ENCODE results near the gene PIK3C2A.
"Not testable (repeated sequence)": the region's sequence is repeated elsewhere in the genome, so short reads cannot be mapped to it uniquely, and the experiment has no call there.

Gene PIK3C2A, protein sequence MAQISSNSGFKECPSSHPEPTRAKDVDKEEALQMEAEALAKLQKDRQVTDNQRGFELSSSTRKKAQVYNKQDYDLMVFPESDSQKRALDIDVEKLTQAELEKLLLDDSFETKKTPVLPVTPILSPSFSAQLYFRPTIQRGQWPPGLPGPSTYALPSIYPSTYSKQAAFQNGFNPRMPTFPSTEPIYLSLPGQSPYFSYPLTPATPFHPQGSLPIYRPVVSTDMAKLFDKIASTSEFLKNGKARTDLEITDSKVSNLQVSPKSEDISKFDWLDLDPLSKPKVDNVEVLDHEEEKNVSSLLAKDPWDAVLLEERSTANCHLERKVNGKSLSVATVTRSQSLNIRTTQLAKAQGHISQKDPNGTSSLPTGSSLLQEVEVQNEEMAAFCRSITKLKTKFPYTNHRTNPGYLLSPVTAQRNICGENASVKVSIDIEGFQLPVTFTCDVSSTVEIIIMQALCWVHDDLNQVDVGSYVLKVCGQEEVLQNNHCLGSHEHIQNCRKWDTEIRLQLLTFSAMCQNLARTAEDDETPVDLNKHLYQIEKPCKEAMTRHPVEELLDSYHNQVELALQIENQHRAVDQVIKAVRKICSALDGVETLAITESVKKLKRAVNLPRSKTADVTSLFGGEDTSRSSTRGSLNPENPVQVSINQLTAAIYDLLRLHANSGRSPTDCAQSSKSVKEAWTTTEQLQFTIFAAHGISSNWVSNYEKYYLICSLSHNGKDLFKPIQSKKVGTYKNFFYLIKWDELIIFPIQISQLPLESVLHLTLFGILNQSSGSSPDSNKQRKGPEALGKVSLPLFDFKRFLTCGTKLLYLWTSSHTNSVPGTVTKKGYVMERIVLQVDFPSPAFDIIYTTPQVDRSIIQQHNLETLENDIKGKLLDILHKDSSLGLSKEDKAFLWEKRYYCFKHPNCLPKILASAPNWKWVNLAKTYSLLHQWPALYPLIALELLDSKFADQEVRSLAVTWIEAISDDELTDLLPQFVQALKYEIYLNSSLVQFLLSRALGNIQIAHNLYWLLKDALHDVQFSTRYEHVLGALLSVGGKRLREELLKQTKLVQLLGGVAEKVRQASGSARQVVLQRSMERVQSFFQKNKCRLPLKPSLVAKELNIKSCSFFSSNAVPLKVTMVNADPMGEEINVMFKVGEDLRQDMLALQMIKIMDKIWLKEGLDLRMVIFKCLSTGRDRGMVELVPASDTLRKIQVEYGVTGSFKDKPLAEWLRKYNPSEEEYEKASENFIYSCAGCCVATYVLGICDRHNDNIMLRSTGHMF (N-terminal part only)

DNA sequence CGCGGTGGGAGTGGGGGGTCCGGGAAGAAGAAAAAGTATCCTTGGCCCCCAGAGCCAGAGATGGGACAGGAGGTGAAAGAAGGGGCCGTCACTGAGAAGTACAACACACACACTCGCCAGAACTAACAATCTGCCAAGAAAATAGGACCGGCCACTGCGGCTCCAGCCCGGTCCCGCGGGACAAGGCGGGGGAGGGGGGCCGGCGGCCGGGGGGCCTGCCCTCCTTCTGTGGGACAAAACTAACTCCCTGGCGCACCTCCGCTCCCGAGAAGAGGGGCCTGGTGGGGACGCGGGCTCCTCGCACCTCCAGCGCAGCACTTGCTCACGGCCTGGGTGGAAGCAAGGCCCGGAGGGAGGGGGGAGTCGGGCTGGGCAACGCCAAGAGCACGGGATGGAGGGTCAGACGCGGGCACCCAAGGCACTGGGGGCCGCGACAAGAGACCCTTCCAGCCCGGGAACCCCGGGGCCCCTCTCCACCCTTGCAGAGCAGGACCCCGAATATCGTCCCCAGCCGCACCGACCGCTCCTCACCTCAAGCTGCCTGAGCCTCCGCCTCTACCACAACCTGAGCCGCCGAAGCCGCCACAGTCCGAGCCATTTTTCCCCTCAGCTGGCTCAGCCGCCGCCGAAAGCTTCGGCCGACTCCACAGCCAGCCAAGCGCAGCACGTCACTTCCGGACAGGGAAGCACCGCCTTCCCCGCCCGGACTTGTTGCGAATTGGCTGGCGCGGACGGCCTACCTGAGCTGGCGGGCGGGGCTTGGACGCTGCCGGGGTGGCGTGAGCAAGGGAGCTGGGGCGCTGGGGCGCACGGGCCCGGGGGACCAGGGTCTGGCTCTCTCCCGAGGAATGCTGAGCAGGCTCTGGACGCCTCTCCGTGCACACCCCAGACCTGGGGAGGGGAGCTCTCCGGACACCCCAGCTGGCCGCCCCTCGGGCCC is at the start of gene PIK3C2A:
Gene PIK3C2A, minus strand, starts transcription at position 670 of the 940 bp plus-strand sequence. CDS start 38,245 bp downstream, outside the sequence.
- DNase-seq (ENCODE audit: extremely low spot score, insufficient read length, low read depth) (peak; percentile 90), FAIRE-seq (peak; percentile 95)

DNA sequence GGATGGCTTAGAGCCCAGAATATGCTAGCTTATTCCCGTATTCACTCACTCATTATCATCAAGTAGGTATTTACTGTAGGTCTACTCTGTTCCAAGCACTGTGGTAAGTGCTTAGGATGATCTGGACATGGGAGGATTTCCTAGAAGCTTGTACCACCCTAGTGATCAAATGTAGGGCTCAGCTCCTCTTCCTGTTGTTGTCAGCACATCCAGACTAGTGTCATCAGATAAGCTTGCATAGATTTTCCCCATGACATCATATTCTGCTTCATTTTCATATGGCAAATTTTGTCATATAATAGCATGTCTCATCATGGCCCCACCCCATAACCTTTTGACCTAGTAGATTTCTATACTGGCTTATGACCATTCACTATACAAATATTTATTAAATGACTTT is 49.4 kb upstream of the PIK3C2A start:
- DNase-seq (ENCODE audit: extremely low spot score, insufficient read length, low read depth) (no peak), FAIRE-seq (no peak)

DNA sequence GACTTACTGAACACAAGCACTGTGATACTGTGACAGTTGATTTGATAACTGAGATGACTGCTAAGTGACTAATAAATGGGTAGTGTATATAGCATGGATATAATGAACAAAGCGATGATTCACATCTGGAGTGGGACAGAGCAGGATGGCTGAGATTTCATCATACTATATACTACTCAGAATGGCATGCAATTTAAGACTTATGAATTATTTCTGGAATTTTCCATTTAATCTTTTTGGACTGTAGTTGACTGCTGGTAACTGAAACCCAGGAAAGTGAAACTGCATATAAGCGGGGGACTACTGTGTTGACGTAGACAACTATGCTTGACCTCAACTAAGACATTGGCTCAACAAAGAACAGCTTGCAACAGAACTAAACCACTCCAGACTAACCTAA is 48.7 kb upstream of the PIK3C2A start:
- DNase-seq (ENCODE audit: extremely low spot score, insufficient read length, low read depth) (no peak), FAIRE-seq (no peak)

DNA sequence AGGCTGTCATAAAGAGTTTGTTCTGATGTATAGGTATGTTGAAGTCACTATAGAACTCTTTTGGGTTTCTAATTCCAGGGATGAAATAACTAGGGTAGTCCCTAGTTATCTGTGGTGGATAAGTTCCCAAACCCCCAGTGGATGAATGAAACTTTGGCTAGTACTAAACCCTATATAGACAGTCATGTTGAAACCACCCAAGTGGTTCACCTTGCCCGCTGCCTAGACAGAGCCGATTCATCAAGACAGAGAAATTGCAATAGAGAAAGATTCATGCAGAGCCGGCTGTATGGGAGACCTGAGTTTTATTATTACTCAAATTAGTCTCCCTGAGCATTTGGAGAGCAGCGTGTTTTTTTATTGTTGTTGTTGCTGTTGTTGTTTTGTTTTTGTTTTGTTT is 44.9 kb upstream of the PIK3C2A start:
- FAIRE-seq (no peak), DNase-seq (ENCODE audit: extremely low spot score, insufficient read length, low read depth) (no peak)

DNA sequence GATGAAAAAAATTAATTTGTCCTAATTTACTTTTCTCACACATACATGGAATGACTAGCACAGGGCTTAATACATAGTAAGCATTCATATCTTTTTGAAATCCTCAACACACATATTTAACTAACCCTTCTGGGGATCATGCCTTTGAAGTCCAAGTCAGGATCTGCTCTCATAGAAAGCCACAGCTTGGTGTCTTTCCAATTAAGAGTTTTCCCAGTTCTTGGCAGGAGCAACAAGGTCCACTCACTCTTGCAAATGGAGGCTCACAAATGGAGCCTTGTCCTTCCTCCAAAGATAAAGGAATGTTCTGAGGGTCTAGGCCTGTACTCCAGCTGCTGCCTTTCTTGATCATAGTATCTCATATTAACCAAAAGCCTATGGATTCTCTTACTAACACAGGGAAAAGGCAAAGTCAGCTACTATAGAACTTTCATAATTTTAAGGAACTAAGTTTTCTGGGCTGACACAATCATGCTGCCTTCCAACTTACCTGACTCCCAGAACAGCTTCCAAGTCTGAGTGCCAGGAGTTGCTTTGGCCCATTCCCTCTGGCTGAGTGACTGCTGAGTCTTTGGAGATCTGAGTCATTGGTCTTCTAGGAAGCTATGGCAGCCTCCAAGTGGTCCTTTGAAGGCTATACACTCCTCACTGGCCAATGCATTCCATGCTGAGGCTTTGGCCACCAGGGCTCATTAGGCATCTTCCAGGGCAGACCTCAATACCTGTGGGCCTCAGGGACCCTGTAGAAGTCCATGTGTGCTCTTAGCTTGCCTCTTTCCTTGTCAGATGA is 43.0 kb upstream of the PIK3C2A start:
- no peak for FAIRE-seq

DNA sequence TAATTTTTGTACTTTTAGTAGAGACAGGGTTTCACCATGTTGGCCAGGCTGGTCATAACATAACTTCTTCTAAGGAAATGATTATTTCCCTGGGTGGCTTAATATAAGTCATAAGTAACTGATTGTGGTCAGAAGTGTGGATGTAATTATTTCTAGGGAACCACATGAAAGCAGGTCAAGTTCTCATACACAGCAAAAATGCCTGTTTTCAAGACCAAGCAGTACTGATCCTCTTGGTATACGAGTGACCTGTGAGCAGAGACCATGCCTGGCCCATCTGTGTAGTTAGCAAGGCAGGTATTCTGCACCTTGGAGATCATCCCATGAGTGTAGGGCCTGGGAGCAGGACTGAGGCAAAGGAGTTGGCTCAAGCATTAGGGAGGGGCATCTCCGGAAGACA is 36.3 kb upstream of the PIK3C2A start:
- FAIRE-seq, result no peak
- DNase-seq (ENCODE audit: extremely low spot score, insufficient read length, low read depth), result no peak

More for the DNA sequence above, 43.0 kb upstream of the PIK3C2A start:
- no peak for DNase-seq (ENCODE audit: extremely low spot score, insufficient read length, low read depth)

DNA sequence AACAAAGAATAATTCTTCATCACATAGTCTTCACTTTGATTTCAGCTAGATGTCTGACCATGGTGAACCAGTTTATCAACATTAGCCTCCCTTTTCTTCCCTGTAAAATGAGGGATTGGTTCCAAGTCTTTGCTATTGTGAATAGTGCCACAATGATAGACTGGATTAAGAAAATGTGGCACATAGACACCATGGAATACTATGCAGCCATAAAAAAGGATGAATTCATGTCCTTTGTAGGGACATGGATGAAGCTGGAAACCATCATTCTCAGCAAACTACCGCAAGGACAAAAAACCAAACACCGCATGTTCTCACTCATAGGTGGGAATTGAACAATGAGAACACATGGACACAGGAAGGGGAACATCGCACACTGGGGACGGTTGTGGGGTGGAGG is 35.2 kb upstream of the PIK3C2A start:
- not testable (repeated sequence) for DNase-seq (ENCODE audit: extremely low spot score, insufficient read length, low read depth); FAIRE-seq

DNA sequence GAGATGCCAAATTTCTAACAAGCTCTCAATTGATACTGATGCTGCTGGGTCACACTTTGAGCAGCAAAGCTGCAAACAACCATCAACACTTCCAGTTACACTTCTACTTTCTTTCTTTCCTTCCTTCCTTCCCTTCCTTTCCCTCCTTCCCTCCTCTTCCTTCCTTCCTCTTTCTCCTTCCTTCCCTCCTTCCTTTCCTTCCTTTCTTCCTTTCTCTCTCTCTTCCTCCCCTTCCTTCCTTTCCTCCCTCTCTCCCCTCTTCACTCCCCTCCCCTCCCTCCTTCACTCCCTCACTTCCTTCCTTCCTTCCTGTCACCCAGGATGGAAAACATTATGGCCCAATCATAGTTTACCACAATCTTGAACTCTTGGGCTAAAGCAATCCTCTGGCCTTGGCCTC is 33.0 kb upstream of the PIK3C2A start:
- no peak for DNase-seq (ENCODE audit: extremely low spot score, insufficient read length, low read depth)
- FAIRE-seq, result no peak

DNA sequence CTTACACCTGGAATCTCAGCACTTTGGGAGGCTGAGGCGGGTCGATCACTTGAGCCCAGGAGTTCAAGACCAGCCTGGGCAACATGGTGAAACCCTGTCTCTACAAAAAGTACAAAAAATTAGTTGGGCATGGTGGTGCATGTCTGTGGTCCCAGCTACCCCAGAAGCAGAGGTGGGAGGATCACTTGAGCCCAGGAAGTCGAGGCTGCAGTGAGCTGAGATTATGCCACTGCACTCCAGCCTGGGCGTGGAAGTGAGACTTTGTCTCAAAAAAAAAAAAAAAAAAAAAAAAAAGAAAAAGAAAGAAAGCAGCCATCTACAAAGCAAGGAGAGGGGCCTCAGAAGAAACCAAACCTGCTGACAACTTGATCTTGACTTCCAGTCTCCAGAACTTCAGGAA is 32.1 kb upstream of the PIK3C2A start:
- not testable (repeated sequence) for FAIRE-seq; DNase-seq (ENCODE audit: extremely low spot score, insufficient read length, low read depth)

DNA sequence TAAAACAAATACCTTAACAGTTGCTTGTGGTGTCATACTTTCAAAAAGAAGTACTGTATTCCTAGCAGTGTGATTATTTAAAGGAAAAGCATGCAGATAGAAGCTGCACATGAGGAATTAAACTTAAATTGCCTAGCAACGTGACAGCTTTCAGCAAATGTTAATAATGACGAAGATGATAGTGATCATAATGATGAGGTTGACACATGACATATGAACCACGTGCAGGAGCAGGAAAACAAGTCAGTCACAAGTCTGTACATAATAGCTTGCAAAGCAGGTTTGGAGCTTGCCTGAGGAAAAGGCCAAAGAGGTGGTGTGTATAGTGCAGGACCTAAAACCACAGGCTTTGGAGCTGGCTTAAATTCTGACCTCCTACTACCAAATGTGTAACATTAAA is 30.6 kb upstream of the PIK3C2A start:
- FAIRE-seq (no peak), DNase-seq (ENCODE audit: extremely low spot score, insufficient read length, low read depth) (no peak)

DNA sequence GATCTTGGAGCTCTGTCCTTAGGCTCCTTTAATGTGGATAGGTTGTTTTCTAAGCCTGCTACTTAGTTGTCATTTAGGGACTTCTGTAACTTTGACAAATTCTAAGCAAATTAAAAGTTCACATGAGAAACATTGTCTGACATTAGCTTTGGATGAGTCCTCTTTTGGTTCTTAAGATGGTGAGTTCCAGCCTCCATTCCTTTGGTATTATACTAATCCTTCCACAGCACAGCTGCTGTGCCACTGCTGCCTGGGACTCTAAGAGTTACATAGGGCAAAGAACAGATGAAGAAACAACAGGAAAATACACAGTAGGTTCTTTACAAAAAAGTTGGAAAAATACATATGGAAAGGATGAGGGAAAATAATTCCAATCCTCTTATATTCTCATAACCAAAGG is 25.3 kb upstream of the PIK3C2A start:
- no peak for DNase-seq (ENCODE audit: extremely low spot score, insufficient read length, low read depth)
- no peak for FAIRE-seq

DNA sequence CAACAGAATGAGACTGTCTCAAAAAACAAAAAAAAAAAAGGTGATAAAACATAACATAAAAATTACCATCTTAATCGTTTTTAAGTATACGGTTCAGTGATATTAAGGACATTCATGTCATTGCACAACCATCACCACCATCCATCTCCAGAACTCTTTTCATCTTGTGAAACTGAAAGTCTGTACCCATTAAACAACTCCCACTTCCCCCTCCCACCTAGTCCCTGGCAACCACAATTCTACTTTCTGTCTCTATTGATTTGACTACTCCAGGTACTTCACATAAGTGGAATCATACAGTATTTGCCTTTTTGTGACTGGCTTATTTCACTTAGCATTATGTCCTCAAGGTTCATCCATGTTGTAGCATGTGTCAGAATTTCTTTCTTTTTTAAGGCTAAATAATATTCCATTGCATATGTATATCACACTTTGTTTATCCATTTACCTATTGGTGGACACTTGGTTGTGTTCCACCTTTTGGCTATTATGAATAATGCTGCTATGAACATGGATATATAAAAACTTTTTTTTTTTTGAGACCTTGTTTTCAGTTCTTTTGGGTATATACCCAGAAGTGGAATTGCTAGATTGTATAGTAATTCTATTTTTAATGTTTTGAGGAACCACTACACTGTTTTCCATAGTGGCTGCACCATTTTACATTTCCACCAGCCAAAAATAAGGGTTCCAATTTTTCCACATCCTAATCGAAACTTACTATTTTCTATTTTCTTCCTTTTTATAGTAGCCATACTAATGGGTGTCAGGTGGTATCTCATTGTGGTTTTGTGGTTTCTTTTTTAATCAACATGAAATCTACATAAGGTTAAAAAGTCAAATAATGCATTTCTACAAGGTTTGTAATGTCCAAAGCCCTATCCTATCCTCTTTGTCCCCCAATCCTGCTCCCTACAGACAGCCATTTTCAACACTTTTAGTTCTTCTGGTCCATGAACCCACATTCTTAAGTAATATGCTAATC is 23.4 kb upstream of the PIK3C2A start:
- DNase-seq (ENCODE audit: extremely low spot score, insufficient read length, low read depth), result no peak
- peak; percentile 89 for FAIRE-seq

DNA sequence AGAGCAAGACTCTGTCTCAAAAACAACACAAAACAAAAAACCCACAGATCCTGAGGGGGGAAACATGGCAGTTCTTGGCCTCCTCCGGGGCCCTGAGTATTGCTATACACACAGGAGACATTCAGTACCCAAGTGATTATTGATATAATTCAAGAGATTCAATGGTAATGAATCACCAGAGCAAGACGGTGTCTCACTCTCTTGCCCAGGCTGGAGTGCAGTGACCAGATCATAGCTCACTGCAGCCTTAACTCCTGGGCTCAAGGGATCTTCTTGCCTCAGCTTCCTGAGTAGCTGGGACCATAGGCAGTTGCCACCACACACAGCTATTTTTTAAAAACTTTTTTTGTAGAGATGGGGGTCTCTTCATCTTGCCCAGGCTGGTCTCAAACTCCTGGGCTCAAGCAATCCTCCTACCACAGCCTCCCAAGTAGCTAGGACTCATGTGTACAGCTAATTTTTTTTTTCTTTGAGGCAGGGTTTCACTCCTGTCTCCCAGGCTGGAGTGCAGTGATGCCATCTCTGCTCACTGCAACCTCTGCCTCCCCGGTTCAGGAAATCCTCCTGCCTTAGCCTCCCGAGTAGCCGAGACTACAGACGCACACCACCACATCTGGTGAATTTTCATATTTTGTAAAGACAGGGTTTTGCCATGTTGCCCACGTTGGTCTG is 21.8 kb upstream of the PIK3C2A start:
- DNase-seq (ENCODE audit: extremely low spot score, insufficient read length, low read depth), result no peak
- FAIRE-seq, result no peak

DNA sequence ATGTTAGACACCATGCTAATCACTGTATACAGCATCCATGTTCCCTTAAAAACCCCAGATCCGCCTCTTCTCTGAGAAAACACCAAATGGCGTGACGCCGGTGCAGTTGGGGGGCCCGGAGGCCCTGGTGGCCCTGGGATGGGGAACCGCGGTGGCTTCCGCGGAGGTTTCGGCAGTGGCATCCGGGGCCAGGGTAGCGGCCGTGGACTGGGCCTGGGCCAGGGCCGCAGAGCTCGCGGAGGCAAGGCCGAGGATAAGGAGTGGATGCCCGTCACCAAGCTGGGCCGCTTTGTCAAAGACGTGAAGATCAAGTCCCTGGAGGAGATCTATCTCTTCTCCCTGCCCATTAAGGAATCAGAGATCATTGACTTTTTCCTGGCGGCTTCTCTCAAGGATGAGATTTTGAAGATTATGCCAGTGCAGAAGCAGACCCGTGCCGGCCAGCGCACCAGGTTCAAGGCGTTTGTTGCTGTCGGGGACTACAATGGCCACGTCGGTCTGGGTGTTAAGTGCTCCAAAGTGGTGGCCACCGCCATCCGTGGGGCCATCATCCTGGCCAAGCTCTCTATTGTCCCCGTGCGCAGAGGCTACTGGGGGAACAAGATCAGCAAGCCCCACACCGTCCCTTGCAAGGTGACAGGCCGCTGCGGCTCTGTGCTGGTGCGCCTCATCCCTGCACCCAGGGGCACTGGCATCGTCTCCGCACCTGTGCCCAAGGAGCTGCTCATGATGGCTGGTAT is 20.6 kb upstream of the PIK3C2A start:
- not testable (repeated sequence) for DNase-seq (ENCODE audit: extremely low spot score, insufficient read length, low read depth); FAIRE-seq

DNA sequence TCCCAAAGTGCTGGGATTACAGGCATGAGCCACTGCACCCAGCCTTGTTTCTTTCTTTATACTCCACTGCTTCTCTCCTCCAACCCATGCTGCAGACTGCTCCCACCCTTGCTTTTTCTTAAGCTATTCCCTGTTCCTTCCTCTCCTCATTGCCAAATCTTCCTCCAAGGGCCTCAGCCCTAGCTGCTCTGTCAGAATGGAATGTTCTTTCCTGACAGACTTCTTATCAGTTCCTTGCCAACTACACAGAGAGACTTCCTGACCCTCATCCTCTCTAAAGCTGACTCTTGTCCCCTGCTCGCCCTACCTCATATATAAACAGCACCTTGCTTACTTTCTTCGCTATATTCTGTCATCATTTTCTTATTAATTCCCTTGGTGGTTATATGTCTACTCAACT is 16.9 kb upstream of the PIK3C2A start:
- DNase-seq (ENCODE audit: extremely low spot score, insufficient read length, low read depth) (no peak), FAIRE-seq (no peak)

DNA sequence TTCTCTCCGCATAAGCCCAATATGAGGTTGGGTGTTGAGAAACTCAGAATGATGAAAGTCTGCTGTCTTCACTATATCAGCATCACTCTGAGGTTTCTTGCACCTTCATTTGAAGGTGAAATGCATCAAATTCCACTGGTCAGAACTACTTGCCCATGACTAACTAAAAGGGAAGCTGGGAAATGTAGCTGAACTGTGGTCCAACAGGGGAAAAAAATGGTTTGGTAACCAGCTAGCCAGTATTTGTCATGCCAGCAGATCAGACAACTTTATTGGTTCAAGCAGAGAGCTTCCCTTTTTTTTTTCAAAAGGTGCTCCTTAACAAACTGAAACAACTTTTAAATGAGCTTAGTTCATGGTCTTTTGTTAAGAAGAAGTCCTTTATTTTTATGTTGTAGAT is 14.2 kb upstream of the PIK3C2A start:
- FAIRE-seq (no peak), DNase-seq (ENCODE audit: extremely low spot score, insufficient read length, low read depth) (no peak)
